Measurements from ENCODE around the gene APOL4. TPM values are rescaled to one million over a fixed set of nuclear protein-coding genes. Genes with fewer than 3 reads are reported as not detected.

APOL4 gene
- total RNA-seq, 2 experiments from 2014 or later, result not detected

DNA sequence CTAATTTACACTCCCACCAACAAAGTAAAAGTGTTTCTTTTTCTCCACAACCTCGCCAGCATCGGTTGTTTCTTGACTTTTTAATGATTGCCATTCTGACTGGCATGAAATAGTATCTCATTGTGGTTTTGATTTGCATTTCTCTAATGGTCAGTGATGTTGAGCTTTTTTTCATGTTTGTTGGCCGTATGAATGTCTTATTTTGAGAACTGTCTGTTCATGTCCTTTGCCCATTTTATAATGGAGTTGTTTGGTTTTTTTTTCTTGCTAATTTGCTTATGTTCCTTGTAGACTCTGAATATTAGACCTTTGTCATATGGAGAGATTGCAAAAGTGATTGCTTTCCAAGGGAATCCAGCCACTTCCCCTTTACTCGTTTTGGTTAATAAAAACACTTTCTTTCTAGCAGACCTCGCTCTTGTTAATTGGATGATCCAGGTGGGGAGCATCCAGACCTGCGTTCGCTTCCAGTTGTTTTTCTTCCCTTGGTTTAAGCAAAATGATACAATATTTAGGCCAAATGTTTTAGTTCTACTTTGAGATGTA, 17.1 kb upstream of the APOL4 start:
- H3K4me1 ChIP-seq (ENCODE audit: insufficient read depth, low read length, poor library complexity, severe bottlenecking), result no peaks in the 10 kb centered on the region
- no peak overlapping the region for H3K27ac ChIP-seq (ENCODE audit: low read depth, low read length, poor library complexity, severe bottlenecking)
- no peak overlapping the region for H3K4me3 ChIP-seq (ENCODE audit: low read depth, low read length, poor library complexity, severe bottlenecking)
- no peaks in the 10 kb centered on the region for H3K9me2 ChIP-seq (ENCODE audit: insufficient read depth, low read length)
- intact Hi-C loops (cut with micrococcal nuclease; ENCODE audit: unreplicated experiment), result no loop called here
- H3K79me2 ChIP-seq (ENCODE audit: insufficient read depth, low read depth, low read length), result no peaks in the 10 kb centered on the region
- no peaks in the 10 kb centered on the region for H3K36me3 ChIP-seq (ENCODE audit: insufficient read depth, low read length)
- no peaks in the 10 kb centered on the region for H3K9me3 ChIP-seq (ENCODE audit: low read length)
- DNase-seq (ENCODE audit: low spot score), result no peak
- TF ChIP-seq CTCF (conservative IDR thresholded peaks at IDR 0.05; ENCODE audit: low read length) (no peak), EZH2phosphoT487 (IDR thresholded peaks at IDR 0.05; ENCODE audit: borderline replicate concordance, low read depth, low read length) (no peak)
- ChIA-PET CTCF (ENCODE audit: unreplicated experiment) (no interaction called here), POLR2A (interaction anchor here (0.6 to 0.7 kb wide), 2 partner anchors 16 to 18 kb away, joined by 3 read pairs; no protein-coding TSS in a partner anchor)
- H2AFZ ChIP-seq (ENCODE audit: low read length), result no peak overlapping the region
- H4K20me1 ChIP-seq (ENCODE audit: insufficient read depth, low read length), result no peaks in the 10 kb centered on the region
- BruUV-seq (replicated peaks), result no TSS peak
- no peak overlapping the region for H3K4me2 ChIP-seq (ENCODE audit: low read length)

DNA sequence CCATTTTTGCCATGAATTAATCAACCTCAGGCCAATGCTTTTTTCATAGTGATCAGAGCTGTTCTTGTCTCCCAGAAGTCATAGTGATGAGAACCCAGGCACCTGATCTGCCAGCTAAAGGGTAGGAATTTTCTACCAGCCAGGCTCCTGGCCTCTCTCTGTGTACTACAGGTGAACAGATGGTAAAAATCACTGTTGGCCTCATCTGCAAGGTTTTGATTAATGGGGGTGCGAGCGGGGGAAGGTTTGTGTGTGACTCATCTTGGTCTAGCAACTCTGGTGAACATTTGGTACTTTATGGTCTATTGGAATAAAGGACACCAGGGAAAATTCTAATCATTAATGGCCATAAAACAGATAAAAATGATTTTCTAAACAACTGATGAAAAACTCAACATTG, 14.4 kb upstream of the APOL4 start:
- DNase-seq (ENCODE audit: low spot score), result no peak
- CTCF ChIA-PET (ENCODE audit: unreplicated experiment), result no interaction called here
- Histone ChIP-seq H2AFZ (ENCODE audit: low read length) (no peak overlapping the region), H4K20me1 (ENCODE audit: insufficient read depth, low read length) (no peaks in the 10 kb centered on the region), H3K9me3 (ENCODE audit: low read length) (no peaks in the 10 kb centered on the region), H3K27ac (ENCODE audit: low read depth, low read length, poor library complexity, severe bottlenecking) (no peak overlapping the region), H3K36me3 (ENCODE audit: insufficient read depth, low read length) (no peaks in the 10 kb centered on the region), H3K79me2 (ENCODE audit: insufficient read depth, low read depth, low read length) (no peaks in the 10 kb centered on the region), H3K4me1 (ENCODE audit: insufficient read depth, low read length, poor library complexity, severe bottlenecking) (no peaks in the 10 kb centered on the region), H3K4me2 (ENCODE audit: low read length) (no peak overlapping the region), H3K4me3 (ENCODE audit: low read depth, low read length, poor library complexity, severe bottlenecking) (no peak overlapping the region), H3K9me2 (ENCODE audit: insufficient read depth, low read length) (no peaks in the 10 kb centered on the region)
- BruUV-seq (replicated peaks), result no TSS peak
- TF ChIP-seq CTCF (conservative IDR thresholded peaks at IDR 0.05; ENCODE audit: low read length) (no peak), EZH2phosphoT487 (IDR thresholded peaks at IDR 0.05; ENCODE audit: borderline replicate concordance, low read depth, low read length) (no peak)
- POLR2A ChIA-PET, result no interaction called here
- intact Hi-C loops (cut with micrococcal nuclease; ENCODE audit: unreplicated experiment), result no loop called here

GRCh38 chr22:36213586-36213985, 12.0 kb upstream of the APOL4 start:
- no peak for TF ChIP-seq CTCF (conservative IDR thresholded peaks at IDR 0.05; ENCODE audit: low read length)
- no peak for TF ChIP-seq EZH2phosphoT487 (IDR thresholded peaks at IDR 0.05; ENCODE audit: borderline replicate concordance, low read depth, low read length)
- CTCF ChIA-PET (ENCODE audit: unreplicated experiment), result no interaction called here
- Histone ChIP-seq H3K4me2 (ENCODE audit: low read length) (no peak overlapping the region), H3K9me3 (ENCODE audit: low read length) (peaks cover 9% of the 10 kb centered on the region; the same call in 1 of the 2 replicates), H3K79me2 (ENCODE audit: insufficient read depth, low read depth, low read length) (no peaks in the 10 kb centered on the region), H3K36me3 (ENCODE audit: insufficient read depth, low read length) (no peaks in the 10 kb centered on the region), H2AFZ (ENCODE audit: low read length) (no peak overlapping the region), H4K20me1 (ENCODE audit: insufficient read depth, low read length) (no peaks in the 10 kb centered on the region), H3K27ac (ENCODE audit: low read depth, low read length, poor library complexity, severe bottlenecking) (no peak overlapping the region), H3K4me3 (ENCODE audit: low read depth, low read length, poor library complexity, severe bottlenecking) (no peak overlapping the region), H3K4me1 (ENCODE audit: insufficient read depth, low read length, poor library complexity, severe bottlenecking) (no peaks in the 10 kb centered on the region), H3K9me2 (ENCODE audit: insufficient read depth, low read length) (no peaks in the 10 kb centered on the region)
- BruUV-seq (replicated peaks), result no TSS peak
- intact Hi-C loops (cut with micrococcal nuclease; ENCODE audit: unreplicated experiment), result no loop called here
- POLR2A ChIA-PET, result no interaction called here
- DNase-seq (ENCODE audit: low spot score), result no peak

Data from OCI-LY7 (cell line).